H1 (cell line): ENCODE data around the gene CD163. TPM values are rescaled to one million over a fixed set of nuclear protein-coding genes. Genes with fewer than 3 reads are reported as not detected.

Experiments
- FOSL1 ChIP-seq: IDR thresholded peaks from 2 replicates; pipeline ENCODE4 v1.6.1; 2011; ENCODE audit warnings: mild to moderate bottlenecking, low read depth, low read length, moderate library complexity; ENCODE audit not compliant: insufficient read depth
- JUND ChIP-seq: IDR thresholded peaks from 2 replicates; pipeline ENCODE4 v1.6.1; 2011; ENCODE audit warnings: mild to moderate bottlenecking, improper control_type of control experiment, low read length
- NRF1 ChIP-seq: IDR thresholded peaks from 2 replicates; pipeline ENCODE4 v1.6.1; 2011; ENCODE audit warnings: mild to moderate bottlenecking, low read depth, low read length, improper control_type of control experiment
- POU5F1 ChIP-seq: IDR thresholded peaks from 2 replicates; pipeline ENCODE4 v1.6.1; 2011; ENCODE audit warnings: low read depth, mild to moderate bottlenecking, low read length, moderate library complexity
- RFX5 ChIP-seq: IDR thresholded peaks from 2 replicates; pipeline ENCODE4 v1.6.1; 2011; ENCODE audit warnings: low read depth, low read length, improper control_type of control experiment, borderline replicate concordance
- RXRA ChIP-seq: IDR thresholded peaks from 2 replicates; pipeline ENCODE4 v1.6.1; 2011; ENCODE audit warnings: low read depth, mild to moderate bottlenecking, low read length, moderate library complexity; ENCODE audit not compliant: insufficient read depth
- SIRT6 ChIP-seq: IDR thresholded peaks from one replicate; pipeline ENCODE4 v1.7.1; 2012; ENCODE audit warnings: low read length, inconsistent platforms
- SP4 ChIP-seq: IDR thresholded peaks from 2 replicates; pipeline ENCODE4 v1.6.1; 2012; ENCODE audit warnings: low read length, inconsistent platforms
- SRF ChIP-seq: IDR thresholded peaks from 2 replicates; pipeline ENCODE4 v1.6.1; 2011; ENCODE audit warnings: mild to moderate bottlenecking, low read depth, low read length, moderate library complexity
- TBP ChIP-seq: IDR thresholded peaks from 2 replicates; pipeline ENCODE4 v1.6.1; 2011; ENCODE audit warnings: low read depth, low read length, improper control_type of control experiment
- polyA plus RNA-seq, 7 experiments: library from polyadenylated mRNA; depleted of rRNA in 3 of 7; stranded (reverse) in 5 of 7; unstranded in 2 of 7; fragments of >200 nt in 5 of 7; fragments of 200-250 nt in 2 of 7; gene quantifications; 1 replicate in 5 of 7; 2 replicates in 1 of 7; 4 replicates in 1 of 7; pipeline versions ENCODE4 v1.2.1 to v1.2.3, GENCODE V29; 2011 to 2013; ENCODE audit warnings: missing spikeins in 2 of 7, mixed read lengths in 2 of 7
- total RNA-seq: library from RNA; stranded (reverse); fragmentation: NEBNext Ultra II Directional; extraction: Animal tissue kit (Norgen Biotek cat#: 25700); gene quantifications from 2 replicates; pipeline ENCODE4 v1.2.1, GENCODE V29; 2021
- TF ChIP-seq, protein P1 (sequence below): fragments of 300-600 bp; sonication (generic); IDR thresholded peaks from 2 replicates; pipeline ENCODE4 v1.7.1; 2012; ENCODE audit warnings: low read length, moderate library complexity, mild to moderate bottlenecking, inconsistent platforms; ENCODE audit not compliant: insufficient replicate concordance
- TF ChIP-seq, protein P2 (sequence below): IDR thresholded peaks from 2 replicates; pipeline ENCODE4 v1.6.1; 2011; ENCODE audit warnings: low read depth, mild to moderate bottlenecking, low read length; ENCODE audit not compliant: insufficient read depth

Gene CD163
- total and polyA plus RNA-seq, 2 of the 8 experiments (the other 6 are each of a cell fraction or from before 2014, with no cell fraction given) = 0.02 TPM; not detected in 1

DNA sequence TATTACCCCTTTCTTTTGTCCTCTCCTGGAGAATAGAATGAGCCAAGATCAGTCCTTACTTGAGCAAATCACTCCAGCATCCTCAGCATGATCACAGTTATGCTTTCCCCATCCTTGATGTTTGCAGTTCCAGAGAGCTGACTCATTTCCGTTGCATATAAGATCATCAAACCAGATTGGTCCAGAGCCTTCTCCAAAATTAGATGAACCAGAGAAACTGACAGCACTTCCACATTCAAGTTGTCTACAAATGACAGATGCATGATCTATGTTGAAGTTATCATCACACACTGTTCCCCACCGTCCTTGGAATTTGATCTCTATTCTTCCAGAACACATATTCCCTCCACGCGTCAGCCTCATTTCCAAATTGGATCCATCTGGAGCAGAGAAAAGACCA lies 4.8 kb downstream of the CD163 start (continued):
- TF ChIP-seq, protein P1, sequence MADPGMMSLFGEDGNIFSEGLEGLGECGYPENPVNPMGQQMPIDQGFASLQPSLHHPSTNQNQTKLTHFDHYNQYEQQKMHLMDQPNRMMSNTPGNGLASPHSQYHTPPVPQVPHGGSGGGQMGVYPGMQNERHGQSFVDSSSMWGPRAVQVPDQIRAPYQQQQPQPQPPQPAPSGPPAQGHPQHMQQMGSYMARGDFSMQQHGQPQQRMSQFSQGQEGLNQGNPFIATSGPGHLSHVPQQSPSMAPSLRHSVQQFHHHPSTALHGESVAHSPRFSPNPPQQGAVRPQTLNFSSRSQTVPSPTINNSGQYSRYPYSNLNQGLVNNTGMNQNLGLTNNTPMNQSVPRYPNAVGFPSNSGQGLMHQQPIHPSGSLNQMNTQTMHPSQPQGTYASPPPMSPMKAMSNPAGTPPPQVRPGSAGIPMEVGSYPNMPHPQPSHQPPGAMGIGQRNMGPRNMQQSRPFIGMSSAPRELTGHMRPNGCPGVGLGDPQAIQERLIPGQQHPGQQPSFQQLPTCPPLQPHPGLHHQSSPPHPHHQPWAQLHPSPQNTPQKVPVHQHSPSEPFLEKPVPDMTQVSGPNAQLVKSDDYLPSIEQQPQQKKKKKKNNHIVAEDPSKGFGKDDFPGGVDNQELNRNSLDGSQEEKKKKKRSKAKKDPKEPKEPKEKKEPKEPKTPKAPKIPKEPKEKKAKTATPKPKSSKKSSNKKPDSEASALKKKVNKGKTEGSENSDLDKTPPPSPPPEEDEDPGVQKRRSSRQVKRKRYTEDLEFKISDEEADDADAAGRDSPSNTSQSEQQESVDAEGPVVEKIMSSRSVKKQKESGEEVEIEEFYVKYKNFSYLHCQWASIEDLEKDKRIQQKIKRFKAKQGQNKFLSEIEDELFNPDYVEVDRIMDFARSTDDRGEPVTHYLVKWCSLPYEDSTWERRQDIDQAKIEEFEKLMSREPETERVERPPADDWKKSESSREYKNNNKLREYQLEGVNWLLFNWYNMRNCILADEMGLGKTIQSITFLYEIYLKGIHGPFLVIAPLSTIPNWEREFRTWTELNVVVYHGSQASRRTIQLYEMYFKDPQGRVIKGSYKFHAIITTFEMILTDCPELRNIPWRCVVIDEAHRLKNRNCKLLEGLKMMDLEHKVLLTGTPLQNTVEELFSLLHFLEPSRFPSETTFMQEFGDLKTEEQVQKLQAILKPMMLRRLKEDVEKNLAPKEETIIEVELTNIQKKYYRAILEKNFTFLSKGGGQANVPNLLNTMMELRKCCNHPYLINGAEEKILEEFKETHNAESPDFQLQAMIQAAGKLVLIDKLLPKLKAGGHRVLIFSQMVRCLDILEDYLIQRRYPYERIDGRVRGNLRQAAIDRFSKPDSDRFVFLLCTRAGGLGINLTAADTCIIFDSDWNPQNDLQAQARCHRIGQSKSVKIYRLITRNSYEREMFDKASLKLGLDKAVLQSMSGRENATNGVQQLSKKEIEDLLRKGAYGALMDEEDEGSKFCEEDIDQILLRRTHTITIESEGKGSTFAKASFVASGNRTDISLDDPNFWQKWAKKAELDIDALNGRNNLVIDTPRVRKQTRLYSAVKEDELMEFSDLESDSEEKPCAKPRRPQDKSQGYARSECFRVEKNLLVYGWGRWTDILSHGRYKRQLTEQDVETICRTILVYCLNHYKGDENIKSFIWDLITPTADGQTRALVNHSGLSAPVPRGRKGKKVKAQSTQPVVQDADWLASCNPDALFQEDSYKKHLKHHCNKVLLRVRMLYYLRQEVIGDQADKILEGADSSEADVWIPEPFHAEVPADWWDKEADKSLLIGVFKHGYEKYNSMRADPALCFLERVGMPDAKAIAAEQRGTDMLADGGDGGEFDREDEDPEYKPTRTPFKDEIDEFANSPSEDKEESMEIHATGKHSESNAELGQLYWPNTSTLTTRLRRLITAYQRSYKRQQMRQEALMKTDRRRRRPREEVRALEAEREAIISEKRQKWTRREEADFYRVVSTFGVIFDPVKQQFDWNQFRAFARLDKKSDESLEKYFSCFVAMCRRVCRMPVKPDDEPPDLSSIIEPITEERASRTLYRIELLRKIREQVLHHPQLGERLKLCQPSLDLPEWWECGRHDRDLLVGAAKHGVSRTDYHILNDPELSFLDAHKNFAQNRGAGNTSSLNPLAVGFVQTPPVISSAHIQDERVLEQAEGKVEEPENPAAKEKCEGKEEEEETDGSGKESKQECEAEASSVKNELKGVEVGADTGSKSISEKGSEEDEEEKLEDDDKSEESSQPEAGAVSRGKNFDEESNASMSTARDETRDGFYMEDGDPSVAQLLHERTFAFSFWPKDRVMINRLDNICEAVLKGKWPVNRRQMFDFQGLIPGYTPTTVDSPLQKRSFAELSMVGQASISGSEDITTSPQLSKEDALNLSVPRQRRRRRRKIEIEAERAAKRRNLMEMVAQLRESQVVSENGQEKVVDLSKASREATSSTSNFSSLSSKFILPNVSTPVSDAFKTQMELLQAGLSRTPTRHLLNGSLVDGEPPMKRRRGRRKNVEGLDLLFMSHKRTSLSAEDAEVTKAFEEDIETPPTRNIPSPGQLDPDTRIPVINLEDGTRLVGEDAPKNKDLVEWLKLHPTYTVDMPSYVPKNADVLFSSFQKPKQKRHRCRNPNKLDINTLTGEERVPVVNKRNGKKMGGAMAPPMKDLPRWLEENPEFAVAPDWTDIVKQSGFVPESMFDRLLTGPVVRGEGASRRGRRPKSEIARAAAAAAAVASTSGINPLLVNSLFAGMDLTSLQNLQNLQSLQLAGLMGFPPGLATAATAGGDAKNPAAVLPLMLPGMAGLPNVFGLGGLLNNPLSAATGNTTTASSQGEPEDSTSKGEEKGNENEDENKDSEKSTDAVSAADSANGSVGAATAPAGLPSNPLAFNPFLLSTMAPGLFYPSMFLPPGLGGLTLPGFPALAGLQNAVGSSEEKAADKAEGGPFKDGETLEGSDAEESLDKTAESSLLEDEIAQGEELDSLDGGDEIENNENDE = no peak
- TF ChIP-seq RFX5 = no peak
- no peak for TF ChIP-seq FOSL1
- TF ChIP-seq SIRT6 = no peak
- TF ChIP-seq JUND = no peak
- no peak for TF ChIP-seq SRF
- no peak for TF ChIP-seq SP4
- TF ChIP-seq NRF1 = no peak
- TF ChIP-seq, protein P2, sequence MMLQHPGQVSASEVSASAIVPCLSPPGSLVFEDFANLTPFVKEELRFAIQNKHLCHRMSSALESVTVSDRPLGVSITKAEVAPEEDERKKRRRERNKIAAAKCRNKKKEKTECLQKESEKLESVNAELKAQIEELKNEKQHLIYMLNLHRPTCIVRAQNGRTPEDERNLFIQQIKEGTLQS = no peak
- TF ChIP-seq TBP = no peak
- TF ChIP-seq POU5F1 = no peak
- TF ChIP-seq RXRA = no peak
